ENCODE data around the gene GRID2. TPM values are rescaled to one million over a fixed set of nuclear protein-coding genes. Genes with fewer than 3 reads are reported as not detected.

Gene GRID2
- total and polyA plus RNA-seq, 9 of the 15 experiments (the other 6 are each of a cell fraction or from before 2014, with no cell fraction given): 0.04 TPM; not detected in 7

GRCh38 chr4:93573285-93573684, 1269.5 kb downstream of the GRID2 start (continued):
- TF ChIP-seq, protein P1, sequence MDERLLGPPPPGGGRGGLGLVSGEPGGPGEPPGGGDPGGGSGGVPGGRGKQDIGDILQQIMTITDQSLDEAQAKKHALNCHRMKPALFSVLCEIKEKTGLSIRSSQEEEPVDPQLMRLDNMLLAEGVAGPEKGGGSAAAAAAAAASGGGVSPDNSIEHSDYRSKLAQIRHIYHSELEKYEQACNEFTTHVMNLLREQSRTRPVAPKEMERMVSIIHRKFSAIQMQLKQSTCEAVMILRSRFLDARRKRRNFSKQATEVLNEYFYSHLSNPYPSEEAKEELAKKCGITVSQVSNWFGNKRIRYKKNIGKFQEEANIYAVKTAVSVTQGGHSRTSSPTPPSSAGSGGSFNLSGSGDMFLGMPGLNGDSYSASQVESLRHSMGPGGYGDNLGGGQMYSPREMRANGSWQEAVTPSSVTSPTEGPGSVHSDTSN (CRISPR knock-in tag; IDR thresholded peaks at IDR 0.05; ENCODE audit: low read depth): no peak
- TF ChIP-seq, protein P1 (tag; conservative IDR thresholded peaks at IDR 0.05; ENCODE audit: low read depth): no peak
- no peak for TF ChIP-seq MTA1 (IDR thresholded peaks at IDR 0.05; ENCODE audit: borderline replicate concordance)
- TF ChIP-seq ETV5 (CRISPR knock-in tag; IDR thresholded peaks at IDR 0.05; ENCODE audit: low read depth): no peak

GRCh38 chr4:93578942-93579341, 1275.2 kb downstream of the GRID2 start:
- POLR2A ChIA-PET: no interaction called here
- intact Hi-C loops (cut with micrococcal nuclease) (no loop called here), in situ Hi-C loops (cut with MboI) (no loop called here)
- H3K27ac ChIP-seq (ENCODE audit: extremely low read depth, low read depth, low read length): no peak overlapping the region
- FAIRE-seq (no peak), DNase-seq (ENCODE audit: extremely low read depth in 1 of 4, low spot score in 3 of 4) (no peak), ATAC-seq (no peak)
- no peaks in the 10 kb centered on the region for H3K79me2 ChIP-seq (ENCODE audit: control insufficient read depth, insufficient read depth, low read length)
- no peak overlapping the region for H3K9ac ChIP-seq (ENCODE audit: insufficient read depth in 1 of 2, low read depth in 2 of 2, low read length in 2 of 2)
- 0% methylated on average over 4 of the region's 4 CpGs for WGBS (ENCODE audit: insufficient coverage, low coverage, missing lambda C conversion rate)
- H3K9me1 ChIP-seq (ENCODE audit: control insufficient read depth, insufficient read depth, low read length): no peaks in the 10 kb centered on the region
- no peaks in the 10 kb centered on the region for H3K36me3 ChIP-seq (ENCODE audit: control insufficient read depth, insufficient read depth, low read length)
- no peak overlapping the region for H3K4me3 ChIP-seq
- no peak overlapping the region for H3K4me2 ChIP-seq (ENCODE audit: insufficient read depth, low read length)
- peaks cover under 1% of the 10 kb centered on the region; the same call in 1 of the 2 replicates for H3K9me3 ChIP-seq (replicated peaks; ENCODE audit: control insufficient read depth, insufficient read depth, low read depth, low read length)
- CTCF ChIA-PET (ENCODE audit: low intra/inter-chr PET ratio): no interaction called here
- H2AFZ ChIP-seq (ENCODE audit: low read depth, low read length): no peak overlapping the region
- H3K27me3 ChIP-seq (ENCODE audit: control insufficient read depth in 2 of 2, insufficient read depth in 2 of 2, low read length in 2 of 2): no peaks in the 10 kb centered on the region
- no TSS peak for BruUV-seq (replicated peaks)
- no peaks in the 10 kb centered on the region for H4K20me1 ChIP-seq (replicated peaks; ENCODE audit: control insufficient read depth, insufficient read depth, low read length)
- no peaks in the 10 kb centered on the region for H3K4me1 ChIP-seq (replicated peaks in 1 of 2; ENCODE audit: control insufficient read depth in 2 of 2, insufficient read depth in 2 of 2, low read length in 2 of 2)
- TF ChIP-seq, protein P2, sequence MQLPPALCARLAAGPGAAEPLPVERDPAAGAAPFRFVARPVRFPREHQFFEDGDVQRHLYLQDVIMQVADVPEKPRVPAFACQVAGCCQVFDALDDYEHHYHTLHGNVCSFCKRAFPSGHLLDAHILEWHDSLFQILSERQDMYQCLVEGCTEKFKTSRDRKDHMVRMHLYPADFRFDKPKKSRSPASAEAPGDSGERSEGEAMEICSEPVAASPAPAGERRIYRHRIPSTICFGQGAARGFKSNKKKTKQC (CRISPR knock-in tag; IDR thresholded peaks at IDR 0.05): no peak
- TF ChIP-seq ZFPM2 (CRISPR knock-in tag; IDR thresholded peaks at IDR 0.05) (no peak), CCNT2 (IDR thresholded peaks at IDR 0.05; ENCODE audit: borderline replicate concordance, extremely low read depth, insufficient read length, low read depth, low read length) (no peak), ELF1 (tag; IDR thresholded peaks at IDR 0.05) (no peak), RBM22 (IDR thresholded peaks at IDR 0.05; ENCODE audit: low read depth, low read length, poor library complexity, severe bottlenecking) (no peak), JUND (IDR thresholded peaks at IDR 0.05; ENCODE audit: borderline replicate concordance, low read depth, low read length) (no peak), JUND (tag; IDR thresholded peaks at IDR 0.05; ENCODE audit: borderline replicate concordance, low read depth, low read length) (no peak), ZNF143 (CRISPR knock-in tag; IDR thresholded peaks at IDR 0.05) (no peak), ESRRA (IDR thresholded peaks at IDR 0.05; ENCODE audit: borderline replicate concordance, low read depth) (no peak), ILK (tag; IDR thresholded peaks at IDR 0.05; ENCODE audit: borderline replicate concordance, low read depth) (no peak)
- TF ChIP-seq, protein P3, sequence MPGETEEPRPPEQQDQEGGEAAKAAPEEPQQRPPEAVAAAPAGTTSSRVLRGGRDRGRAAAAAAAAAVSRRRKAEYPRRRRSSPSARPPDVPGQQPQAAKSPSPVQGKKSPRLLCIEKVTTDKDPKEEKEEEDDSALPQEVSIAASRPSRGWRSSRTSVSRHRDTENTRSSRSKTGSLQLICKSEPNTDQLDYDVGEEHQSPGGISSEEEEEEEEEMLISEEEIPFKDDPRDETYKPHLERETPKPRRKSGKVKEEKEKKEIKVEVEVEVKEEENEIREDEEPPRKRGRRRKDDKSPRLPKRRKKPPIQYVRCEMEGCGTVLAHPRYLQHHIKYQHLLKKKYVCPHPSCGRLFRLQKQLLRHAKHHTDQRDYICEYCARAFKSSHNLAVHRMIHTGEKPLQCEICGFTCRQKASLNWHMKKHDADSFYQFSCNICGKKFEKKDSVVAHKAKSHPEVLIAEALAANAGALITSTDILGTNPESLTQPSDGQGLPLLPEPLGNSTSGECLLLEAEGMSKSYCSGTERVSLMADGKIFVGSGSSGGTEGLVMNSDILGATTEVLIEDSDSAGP (CRISPR knock-in tag; IDR thresholded peaks at IDR 0.05): no peak
